ENCODE measurements around the gene VSIG10. TPM values are rescaled to one million over a fixed set of nuclear protein-coding genes. Genes with fewer than 3 reads are reported as not detected.

The VSIG10 gene
- total and polyA plus RNA-seq, 8 donors = 32.4 to 42.0 (median 36.5) TPM

- ATAC-seq (no peak), DNase-seq (no peak)
- Histone ChIP-seq H3K9me3 (no peaks in the 10 kb centered on the region), H3K27me3 (no peaks in the 10 kb centered on the region), H3K4me1 (no peaks in the 10 kb centered on the region), H3K27ac (no peak overlapping the region), H3K4me3 (no peak overlapping the region), H3K36me3 (peaks cover 0 to 100% of the 10 kb centered on the region in 2 donors)
- intact Hi-C loops (cut with DNase I) = no loop called here
- no peak for TF ChIP-seq CTCF (IDR thresholded peaks at IDR 0.05)
Observed at GRCh38 chr12:118145798-118146156, 42.0 kb upstream of the VSIG10 start.

DNA sequence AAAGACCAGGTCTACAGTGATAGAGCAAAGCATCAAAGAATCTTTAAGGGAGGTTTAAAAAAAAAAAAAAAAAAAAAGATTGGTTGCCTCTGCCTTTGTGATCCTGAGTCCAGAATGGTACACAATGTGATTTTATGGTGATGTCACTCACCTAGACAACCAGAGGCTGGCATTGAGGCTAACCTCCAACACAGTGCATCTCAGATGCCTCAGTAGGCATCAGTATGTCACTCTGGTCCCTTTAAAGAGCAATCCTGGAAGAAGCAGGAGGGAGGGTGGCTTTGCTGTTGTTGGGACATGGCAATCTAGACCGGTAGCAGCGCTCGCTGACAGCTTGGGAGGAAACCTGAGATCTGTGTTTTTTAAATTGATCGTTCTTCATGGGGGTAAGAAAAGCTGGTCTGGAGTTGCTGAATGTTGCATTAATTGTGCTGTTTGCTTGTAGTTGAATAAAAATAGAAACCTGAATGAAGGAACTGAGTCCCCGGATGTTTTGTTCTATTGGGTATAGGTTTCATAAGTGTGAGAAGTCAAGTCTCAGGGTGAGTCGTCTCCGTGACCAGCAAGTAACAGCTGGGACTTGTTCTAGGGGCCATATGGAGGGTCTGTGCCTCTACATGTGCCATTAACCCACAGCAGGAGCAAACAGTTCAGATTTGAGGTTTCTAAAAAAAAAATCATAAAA lies 41.4 kb upstream of the VSIG10 start:
- Histone ChIP-seq H3K27ac (no peak overlapping the region), H3K4me1 (no peaks in the 10 kb centered on the region), H3K4me3 (no peak overlapping the region), H3K9me3 (no peaks in the 10 kb centered on the region), H3K27me3 (no peaks in the 10 kb centered on the region), H3K36me3 (peaks cover 0 to 100% of the 10 kb centered on the region in 2 donors)
- no peak for ATAC-seq
- no peak for DNase-seq
- intact Hi-C loops (cut with DNase I) = no loop called here
- no peak for TF ChIP-seq CTCF (IDR thresholded peaks at IDR 0.05)

DNA sequence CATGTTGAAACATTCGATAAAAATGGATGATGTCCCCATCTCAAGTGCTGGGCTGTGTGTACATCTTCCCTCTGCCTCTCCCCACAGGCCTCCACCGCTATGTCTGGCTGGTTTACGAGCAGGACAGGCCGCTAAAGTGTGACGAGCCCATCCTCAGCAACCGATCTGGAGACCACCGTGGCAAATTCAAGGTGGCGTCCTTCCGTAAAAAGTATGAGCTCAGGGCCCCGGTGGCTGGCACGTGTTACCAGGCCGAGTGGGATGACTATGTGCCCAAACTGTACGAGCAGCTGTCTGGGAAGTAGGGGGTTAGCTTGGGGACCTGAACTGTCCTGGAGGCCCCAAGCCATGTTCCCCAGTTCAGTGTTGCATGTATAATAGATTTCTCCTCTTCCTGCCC lies 40.7 kb upstream of the VSIG10 start:
- Histone ChIP-seq H3K27me3 (no peaks in the 10 kb centered on the region), H3K27ac (no peak overlapping the region), H3K4me1 (no peaks in the 10 kb centered on the region), H3K9me3 (no peaks in the 10 kb centered on the region), H3K36me3 (peaks cover 2 to 100% of the 10 kb centered on the region in 2 donors), H3K4me3 (no peak overlapping the region)
- TF ChIP-seq CTCF (IDR thresholded peaks at IDR 0.05) = no peak
- DNase-seq = no peak
- intact Hi-C loops (cut with DNase I) = no loop called here
- ATAC-seq = no peak

DNA sequence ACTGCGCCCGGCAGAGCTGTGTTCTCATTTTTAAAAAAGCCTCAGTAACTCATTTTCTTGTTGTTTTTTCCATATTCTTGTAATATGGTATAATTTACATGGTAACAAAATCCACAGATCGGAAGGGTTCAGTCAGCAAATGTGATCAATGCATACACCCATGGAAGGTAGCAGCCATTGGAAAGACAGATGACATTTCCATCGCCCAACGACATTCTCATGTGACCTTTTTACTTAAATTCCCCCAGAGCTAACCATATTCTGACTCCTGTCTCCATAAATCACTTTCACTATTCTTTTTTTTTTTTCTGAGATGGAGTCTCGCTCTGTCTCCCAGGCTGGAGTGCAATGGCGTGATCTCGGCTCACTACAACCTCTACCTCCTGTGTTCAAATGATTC lies 37.0 kb upstream of the VSIG10 start:
- intact Hi-C loops (cut with DNase I) = no loop called here
- Histone ChIP-seq H3K4me3 (no peak overlapping the region), H3K36me3 (peaks cover 4 to 71% of the 10 kb centered on the region in 2 donors), H3K4me1 (peaks cover 3 to 24% of the 10 kb centered on the region in 2 donors), H3K27ac (no peak overlapping the region), H3K27me3 (peaks cover 0 to 4% of the 10 kb centered on the region in 2 donors), H3K9me3 (no peaks in the 10 kb centered on the region)
- TF ChIP-seq CTCF (IDR thresholded peaks at IDR 0.05) = no peak
- ATAC-seq (no peak), DNase-seq (no peak)

GRCh38 chr12:118137148-118137678 lies 33.4 kb upstream of the VSIG10 start:
- no peak for ATAC-seq
- peaks cover 3 to 31% of the 10 kb centered on the region in 2 donors for H3K4me1 ChIP-seq
- H3K9me3 ChIP-seq = no peaks in the 10 kb centered on the region
- TF ChIP-seq CTCF (IDR thresholded peaks at IDR 0.05) = no peak
- peaks cover 0 to 4% of the 10 kb centered on the region in 2 donors for H3K27me3 ChIP-seq
- DNase-seq = no peak
- H3K36me3 ChIP-seq = peaks cover 4 to 35% of the 10 kb centered on the region in 2 donors
- H3K4me3 ChIP-seq = peak overlapping the region; percentile 86 to 99
- intact Hi-C loops (cut with DNase I) = no loop called here
- peak overlapping the region; percentile 60 to 80 for H3K27ac ChIP-seq

All from left lung (tissue), 10 donors.